Measurements from ENCODE around the gene LDLRAD4.

GRCh38 chr18:13572721-13573120, 354.2 kb downstream of the LDLRAD4 start:
- TF ChIP-seq POLR2AphosphoS5 (IDR thresholded peaks at IDR 0.05; ENCODE audit: low read depth) = no peak
- TF ChIP-seq JUNB (IDR thresholded peaks at IDR 0.05; ENCODE audit: unreplicated experiment) = no peak
- no peak for TF ChIP-seq EZH2 (IDR thresholded peaks at IDR 0.05; ENCODE audit: low read depth, unreplicated experiment)
- TF ChIP-seq CTCF (conservative IDR thresholded peaks at IDR 0.05; ENCODE audit: low read depth in 2 of 2) = no peak
- TF ChIP-seq CREB1 (CRISPR knock-in tag; IDR thresholded peaks at IDR 0.05; ENCODE audit: low read depth) = no peak
- no peak for TF ChIP-seq ZNF462 (CRISPR knock-in tag; IDR thresholded peaks at IDR 0.05)
- TF ChIP-seq REST (IDR thresholded peaks at IDR 0.05; ENCODE audit: unreplicated experiment) = no peak
- TF ChIP-seq EZH2phosphoT487 (IDR thresholded peaks at IDR 0.05; ENCODE audit: unreplicated experiment) = no peak
- TF ChIP-seq STAT1 (IDR thresholded peaks at IDR 0.05; ENCODE audit: unreplicated experiment) = no peak
- TF ChIP-seq ZNF114 (CRISPR knock-in tag; IDR thresholded peaks at IDR 0.05) = no peak
- no peak for TF ChIP-seq ZNF331 (CRISPR knock-in tag; IDR thresholded peaks at IDR 0.05; ENCODE audit: low read depth)
- no peak for TF ChIP-seq ETS1 (IDR thresholded peaks at IDR 0.05)
- no peak for TF ChIP-seq NANOG (IDR thresholded peaks at IDR 0.05; ENCODE audit: borderline replicate concordance)

Data from GM23338 (cell line).